Testis (tissue), 2 donors: ENCODE results near the gene IQCH.

Source experiments
- POLR2A ChIP-seq: fragments of 450-650 bp; IDR thresholded peaks from one replicate; pipeline ENCODE4 v1.6.1; 2017; ENCODE audit warnings: antibody characterized with exemption, mild to moderate bottlenecking, moderate library complexity
- TF ChIP-seq, protein P1 (sequence below), 3 experiments: fragments of 450-650 bp in 2 of 3; fragments of 200-600 bp in 1 of 3; sonication (generic) in 1 of 3; IDR thresholded peaks; one replicate each; pipeline ENCODE4 v1.5.1; 2016 to 2019; ENCODE audit warnings: antibody characterized with exemption in 3 of 3, mild to moderate bottlenecking in 2 of 3, moderate library complexity in 1 of 3

DNA sequence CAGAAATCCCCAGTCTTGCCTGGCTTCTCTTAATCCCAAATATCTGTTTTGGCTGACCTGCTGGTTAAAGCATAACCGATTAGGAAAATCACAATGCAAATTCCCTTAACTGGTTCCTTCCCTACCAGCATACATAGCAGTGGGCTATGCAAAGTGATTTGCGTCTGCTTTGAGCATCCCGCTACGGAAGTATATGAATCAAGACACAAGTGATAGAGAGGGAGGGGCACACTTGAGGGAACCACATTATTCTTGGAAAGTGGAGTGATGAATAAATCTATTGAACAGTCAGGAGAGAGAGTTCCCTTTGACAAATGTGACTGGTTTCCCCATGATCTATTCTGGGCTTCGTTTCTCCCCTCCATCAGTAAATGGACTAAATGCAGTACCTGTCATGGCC, 146.8 kb downstream of the IQCH start:
- TF ChIP-seq, protein P1, sequence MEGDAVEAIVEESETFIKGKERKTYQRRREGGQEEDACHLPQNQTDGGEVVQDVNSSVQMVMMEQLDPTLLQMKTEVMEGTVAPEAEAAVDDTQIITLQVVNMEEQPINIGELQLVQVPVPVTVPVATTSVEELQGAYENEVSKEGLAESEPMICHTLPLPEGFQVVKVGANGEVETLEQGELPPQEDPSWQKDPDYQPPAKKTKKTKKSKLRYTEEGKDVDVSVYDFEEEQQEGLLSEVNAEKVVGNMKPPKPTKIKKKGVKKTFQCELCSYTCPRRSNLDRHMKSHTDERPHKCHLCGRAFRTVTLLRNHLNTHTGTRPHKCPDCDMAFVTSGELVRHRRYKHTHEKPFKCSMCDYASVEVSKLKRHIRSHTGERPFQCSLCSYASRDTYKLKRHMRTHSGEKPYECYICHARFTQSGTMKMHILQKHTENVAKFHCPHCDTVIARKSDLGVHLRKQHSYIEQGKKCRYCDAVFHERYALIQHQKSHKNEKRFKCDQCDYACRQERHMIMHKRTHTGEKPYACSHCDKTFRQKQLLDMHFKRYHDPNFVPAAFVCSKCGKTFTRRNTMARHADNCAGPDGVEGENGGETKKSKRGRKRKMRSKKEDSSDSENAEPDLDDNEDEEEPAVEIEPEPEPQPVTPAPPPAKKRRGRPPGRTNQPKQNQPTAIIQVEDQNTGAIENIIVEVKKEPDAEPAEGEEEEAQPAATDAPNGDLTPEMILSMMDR (IDR thresholded peaks at IDR 0.05) = no peak
- TF ChIP-seq POLR2A = no peak
